Esophagus squamous epithelium (tissue), 5 donors: Measurements from ENCODE around the gene RPLP1. TPM values are rescaled to one million over a fixed set of nuclear protein-coding genes. Genes with fewer than 3 reads are reported as not detected.

ENCODE experiments used
- DNase-seq: peaks from one replicate; lab custom pipeline; 2025; lab: John Stamatoyannopoulos, UW
- H3K27ac ChIP-seq, 4 donors: fragments of 200-600 bp; sonication (generic); one replicate each; pipeline ENCODE4 v1.5.1; 2016 to 2019; ENCODE audit warnings: mild to moderate bottlenecking in 1 of 4
- H3K27me3 ChIP-seq, 4 donors: fragments of 200-600 bp; sonication (generic); 1 replicate in 3 of 4; 2 replicates in 1 of 4; pipeline versions ENCODE4 v1.5.1 to v1.6.0; 2017 to 2021; ENCODE audit warnings: antibody characterized with exemption in 1 of 4
- H3K36me3 ChIP-seq, 3 donors: fragments of 200-600 bp; sonication (generic); one replicate each; pipeline ENCODE4 v1.5.1; 2016 to 2019
- H3K4me1 ChIP-seq, 3 donors: fragments of 200-600 bp; sonication (generic); one replicate each; pipeline ENCODE4 v1.5.1; 2017 to 2019
- H3K4me3 ChIP-seq, 4 donors: fragments of 200-600 bp; sonication (generic); 1 replicate in 3 of 4; 2 replicates in 1 of 4; pipeline ENCODE4 v1.5.1; 2016 to 2019; ENCODE audit warnings: mild to moderate bottlenecking in 2 of 4, moderate library complexity in 1 of 4
- H3K9me3 ChIP-seq, 3 donors: fragments of 200-600 bp; sonication (generic); one replicate each; pipeline ENCODE4 v1.5.1; 2016 to 2019
- POLR2A ChIP-seq, 4 donors: fragments of 450-650 bp; IDR thresholded peaks; one replicate each; pipeline ENCODE4 v1.6.1; 2017; ENCODE audit warnings: antibody characterized with exemption in 4 of 4, mild to moderate bottlenecking in 4 of 4, moderate library complexity in 3 of 4
- WGBS, 2 donors: methylation state at CpG; one replicate each; pipeline ENCODE4 v1.1.5; 2018; 5-methylcytosine and 5-hydroxymethylcytosine counted together
- intact Hi-C: fragments of 100-400 bp; cut with DNase I; formaldehyde crosslinking; loops from one replicate; pipeline ENCODE4 v1.15.0; 2022
- total RNA-seq, 4 donors: library from RNA; depleted of rRNA; stranded (reverse); fragments of >200 nt; gene quantifications; one replicate each; pipeline ENCODE4 v1.1.0, GENCODE V29; 2016
- TF ChIP-seq, protein P1 (sequence below), 6 experiments: fragments of 450-650 bp in 4 of 6; fragments of 200-600 bp in 2 of 6; sonication (generic) in 2 of 6; IDR thresholded peaks; one replicate each; pipeline ENCODE4 v1.5.1; 2016 to 2019; ENCODE audit warnings: antibody characterized with exemption in 6 of 6, mild to moderate bottlenecking in 4 of 6, moderate library complexity in 4 of 6
- donor health status: DM: yes; HTN: yes; CAD: no.

RPLP1 gene
- 1,000 to 10,000 TPM in 1 of 4 donors, 100 to 1,000 TPM in 3; 358 to 1,172 (median 586) TPM for total RNA-seq

DNA sequence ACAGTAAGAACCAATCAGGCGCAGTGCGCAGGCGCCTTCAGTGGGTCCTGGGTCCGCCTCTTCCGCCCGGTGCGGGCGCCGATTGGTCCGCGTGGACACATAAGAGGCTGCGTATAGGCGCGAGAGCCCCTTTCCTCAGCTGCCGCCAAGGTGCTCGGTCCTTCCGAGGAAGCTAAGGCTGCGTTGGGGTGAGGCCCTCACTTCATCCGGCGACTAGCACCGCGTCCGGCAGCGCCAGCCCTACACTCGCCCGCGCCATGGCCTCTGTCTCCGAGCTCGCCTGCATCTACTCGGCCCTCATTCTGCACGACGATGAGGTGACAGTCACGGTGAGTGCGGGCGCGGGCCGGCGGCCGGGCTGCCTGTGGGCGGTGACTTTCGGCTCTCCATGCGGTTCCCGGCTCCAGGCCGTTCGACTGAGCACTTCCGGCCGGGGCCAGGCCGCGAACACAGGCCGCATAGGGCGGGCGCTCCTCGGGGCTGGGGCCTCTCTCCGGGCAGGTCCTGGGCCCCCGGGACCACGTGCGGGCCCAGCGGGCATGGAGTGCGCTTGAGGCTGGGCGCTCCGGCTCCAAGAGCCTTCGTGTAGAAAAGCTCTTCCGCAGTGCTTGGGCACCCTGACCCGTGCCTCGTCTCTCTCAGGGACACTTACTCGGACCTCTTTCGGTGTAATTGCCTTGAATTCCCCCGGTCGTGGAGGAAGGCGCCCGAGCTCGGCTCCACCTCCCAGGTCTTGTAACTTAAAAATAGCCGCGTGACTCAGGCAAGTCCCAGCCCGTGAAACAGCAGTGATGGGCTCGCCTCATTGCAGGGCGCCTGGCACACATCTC, at the start of gene RPLP1:
Gene RPLP1, plus strand, starts transcription at position 127 of the 830 bp plus-strand sequence. Its CDS starts 131 bp downstream, at position 258.
- peaks cover 6 to 49% (median 26%) of the 10 kb centered on the region in 3 donors for H3K4me1 ChIP-seq
- H3K4me3 ChIP-seq, result peak within 1 kb of the TSS; percentile 84 to 97 (median 90)
- TF ChIP-seq, protein P1, sequence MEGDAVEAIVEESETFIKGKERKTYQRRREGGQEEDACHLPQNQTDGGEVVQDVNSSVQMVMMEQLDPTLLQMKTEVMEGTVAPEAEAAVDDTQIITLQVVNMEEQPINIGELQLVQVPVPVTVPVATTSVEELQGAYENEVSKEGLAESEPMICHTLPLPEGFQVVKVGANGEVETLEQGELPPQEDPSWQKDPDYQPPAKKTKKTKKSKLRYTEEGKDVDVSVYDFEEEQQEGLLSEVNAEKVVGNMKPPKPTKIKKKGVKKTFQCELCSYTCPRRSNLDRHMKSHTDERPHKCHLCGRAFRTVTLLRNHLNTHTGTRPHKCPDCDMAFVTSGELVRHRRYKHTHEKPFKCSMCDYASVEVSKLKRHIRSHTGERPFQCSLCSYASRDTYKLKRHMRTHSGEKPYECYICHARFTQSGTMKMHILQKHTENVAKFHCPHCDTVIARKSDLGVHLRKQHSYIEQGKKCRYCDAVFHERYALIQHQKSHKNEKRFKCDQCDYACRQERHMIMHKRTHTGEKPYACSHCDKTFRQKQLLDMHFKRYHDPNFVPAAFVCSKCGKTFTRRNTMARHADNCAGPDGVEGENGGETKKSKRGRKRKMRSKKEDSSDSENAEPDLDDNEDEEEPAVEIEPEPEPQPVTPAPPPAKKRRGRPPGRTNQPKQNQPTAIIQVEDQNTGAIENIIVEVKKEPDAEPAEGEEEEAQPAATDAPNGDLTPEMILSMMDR (IDR thresholded peaks at IDR 0.05), result peak in 1 of 6 experiments; percentile 8
- TF ChIP-seq POLR2A (IDR thresholded peaks at IDR 0.05), result peak in 3 of 4 donors; percentile 57 to 90 (median 88)
- no peaks in the 10 kb centered on the region for H3K9me3 ChIP-seq
- H3K36me3 ChIP-seq, result peaks cover 12 to 36% (median 21%) of the 10 kb centered on the region in 3 donors
- no peaks in the 10 kb centered on the region for H3K27me3 ChIP-seq
- H3K27ac ChIP-seq, result peak within 1 kb of the TSS; percentile 95 to 96 (median 96)
- DNase-seq, result peak; percentile 78
- WGBS, 2 donors, result 0 to 1% methylated on average over 11 to 33 of the region's 77 CpGs
- intact Hi-C loops, result no loop called here

DNA sequence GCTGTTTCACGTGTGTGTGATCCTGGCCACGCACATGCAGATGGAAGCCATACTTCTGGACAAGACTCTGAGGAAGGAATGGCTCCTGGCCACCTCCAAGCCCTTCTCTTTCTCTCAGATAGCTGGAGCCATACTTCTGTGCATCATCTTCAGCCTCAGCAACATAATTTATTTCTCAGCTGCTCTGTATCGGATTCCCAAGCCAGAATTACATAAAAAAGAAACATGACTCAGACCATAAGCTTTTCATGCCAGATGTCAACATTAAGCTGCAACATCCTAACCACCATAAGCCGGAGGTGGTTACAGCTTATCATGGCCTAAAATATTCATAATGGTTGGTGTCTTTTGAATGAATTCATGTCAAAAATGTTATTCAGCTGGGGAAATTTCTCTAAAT, 49.0 kb upstream of the RPLP1 start:
- peaks cover 0 to 28% (median 0%) of the 10 kb centered on the region in 3 donors for H3K36me3 ChIP-seq
- DNase-seq, result no peak
- intact Hi-C loops, result no loop called here
- 50 to 61% methylated on average over 4 of the region's 4 CpGs for WGBS, 2 donors
- no peak overlapping the region for H3K4me3 ChIP-seq
- H3K4me1 ChIP-seq, result no peaks in the 10 kb centered on the region
- TF ChIP-seq, protein P1 (IDR thresholded peaks at IDR 0.05), result no peak
- TF ChIP-seq POLR2A (IDR thresholded peaks at IDR 0.05), result no peak
- no peaks in the 10 kb centered on the region for H3K9me3 ChIP-seq
- no peak overlapping the region for H3K27ac ChIP-seq
- H3K27me3 ChIP-seq, result no peaks in the 10 kb centered on the region

DNA sequence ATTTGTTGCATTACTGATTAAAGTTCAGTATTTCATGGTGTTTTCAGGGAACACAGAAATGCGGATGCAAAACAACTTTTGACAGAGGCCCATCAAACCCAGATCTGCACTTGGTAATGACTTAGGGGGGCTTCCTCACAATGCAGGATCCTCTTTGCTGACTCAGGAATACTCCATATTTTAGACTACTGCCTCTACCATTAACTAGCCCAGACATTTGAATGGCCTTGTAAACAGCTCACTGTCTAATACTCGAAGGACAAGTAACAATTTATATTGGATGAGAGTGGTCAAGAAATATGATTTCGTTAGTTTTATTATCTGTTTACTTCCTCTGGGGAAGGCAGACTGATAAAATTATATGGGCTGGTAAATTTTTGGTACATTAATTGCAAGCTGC, 47.5 kb upstream of the RPLP1 start:
- peaks cover 0 to 23% (median 0%) of the 10 kb centered on the region in 3 donors for H3K36me3 ChIP-seq
- H3K27me3 ChIP-seq, result no peaks in the 10 kb centered on the region
- H3K27ac ChIP-seq, result no peak overlapping the region
- WGBS, 2 donors, result 62 to 63% methylated on average over 3 of the region's 3 CpGs
- TF ChIP-seq, protein P1 (IDR thresholded peaks at IDR 0.05), result no peak
- TF ChIP-seq POLR2A (IDR thresholded peaks at IDR 0.05), result no peak
- no peak overlapping the region for H3K4me3 ChIP-seq
- H3K9me3 ChIP-seq, result no peaks in the 10 kb centered on the region
- intact Hi-C loops, result no loop called here
- H3K4me1 ChIP-seq, result no peaks in the 10 kb centered on the region
- DNase-seq, result no peak

DNA sequence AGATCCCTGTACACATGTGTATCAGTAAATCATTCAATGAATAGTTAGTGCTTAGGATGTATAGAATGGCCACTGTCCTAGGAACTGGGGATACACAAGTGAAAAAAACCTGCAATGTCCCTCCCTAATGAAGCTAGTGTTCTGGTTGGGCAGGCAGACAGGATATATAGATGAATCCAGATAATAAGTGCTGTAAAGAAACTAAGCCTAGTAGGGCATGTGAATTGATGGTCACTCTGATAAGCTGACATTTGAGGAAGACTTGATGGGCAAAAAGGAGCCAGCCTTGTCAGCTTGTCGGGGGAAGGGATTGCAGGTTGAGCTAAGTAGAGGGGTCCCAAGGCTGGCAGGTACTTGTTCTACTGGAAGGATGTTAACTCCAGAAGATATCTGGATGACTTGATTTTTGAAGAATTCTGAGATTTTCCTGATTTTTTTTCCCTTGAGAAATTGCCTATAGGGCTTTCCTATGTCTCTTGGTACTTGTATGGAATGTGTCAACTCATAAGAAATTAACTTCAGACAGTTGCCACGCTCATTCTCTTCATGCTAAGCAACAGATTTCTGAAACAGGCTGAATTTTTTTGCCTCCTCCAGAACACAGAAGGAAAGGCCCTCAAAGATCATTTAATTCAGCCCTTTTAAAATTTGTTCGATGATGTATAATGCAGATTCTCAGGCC, 44.8 kb upstream of the RPLP1 start:
- Histone ChIP-seq H3K27ac (no peak overlapping the region), H3K36me3 (peaks cover 0 to 8% (median 0%) of the 10 kb centered on the region in 3 donors), H3K4me3 (no peak overlapping the region), H3K9me3 (no peaks in the 10 kb centered on the region), H3K4me1 (peaks cover 0 to 1% (median 0%) of the 10 kb centered on the region in 3 donors), H3K27me3 (no peaks in the 10 kb centered on the region)
- TF ChIP-seq, protein P1 (IDR thresholded peaks at IDR 0.05), result no peak
- TF ChIP-seq POLR2A (IDR thresholded peaks at IDR 0.05), result no peak
- intact Hi-C loops, result no loop called here
- WGBS, 2 donors, result 83 to 86% methylated on average over 3 of the region's 3 CpGs
- no peak for DNase-seq
